Stimulated activated naive B cell treated with anti-CD40 and anti-IgM and Interleukin-4, amounts not matched to agents 10 μg/mL and 1 μg/mL and 100 μg/mL, for 72 hours (primary cell): ENCODE measurements around the gene CCDC80.
"Not testable (repeated sequence)": the region's sequence is repeated elsewhere in the genome, so short reads cannot be mapped to it uniquely, and the experiment has no call there.

ENCODE experiments used
- ATAC-seq, 2 donors: fragments of 150-1000 bp; cut with Tn5 transposase; replicated peaks; 2 replicates each; pipeline ENCODE4 v1.10.0; 2021; ENCODE audit warnings: moderate library complexity in 1 of 2
- DNase-seq: peaks from one replicate; pipeline ENCODE4 v3.0.0; 2021
- H3K27ac Mint-ChIP-seq: one replicate; pipeline ENCODE4 v1.8.0; 2022; ENCODE audit warnings: mild to moderate bottlenecking, mixed read lengths
- H3K27me3 Mint-ChIP-seq, 2 donors: one replicate each; pipeline ENCODE4 v1.8.0; 2022; ENCODE audit warnings: mixed read lengths in 2 of 2
- H3K36me3 Mint-ChIP-seq, 2 donors: one replicate each; pipeline ENCODE4 v1.8.0; 2022; ENCODE audit warnings: mixed read lengths in 2 of 2, mild to moderate bottlenecking in 1 of 2
- H3K4me1 Mint-ChIP-seq, 2 donors: one replicate each; pipeline ENCODE4 v1.8.0; 2022; ENCODE audit warnings: mixed read lengths in 2 of 2, mild to moderate bottlenecking in 1 of 2
- H3K4me3 Mint-ChIP-seq, 2 donors: one replicate each; pipeline ENCODE4 v1.8.0; 2022; ENCODE audit warnings: mild to moderate bottlenecking in 2 of 2, mixed read lengths in 2 of 2, moderate library complexity in 1 of 2
- H3K9me3 Mint-ChIP-seq, 2 donors: one replicate each; pipeline ENCODE4 v1.8.0; 2022; ENCODE audit warnings: mixed read lengths in 2 of 2, mild to moderate bottlenecking in 1 of 2

Gene CCDC80

GRCh38 chr3:112675349-112675748 is 34.4 kb upstream of the CCDC80 start:
- ATAC-seq (no peak), DNase-seq (no peak)
- Mint-ChIP-seq H3K27ac (no peak overlapping the region), H3K4me1 (peaks cover 23 to 32% of the 10 kb centered on the region in 2 donors), H3K36me3 (no peaks in the 10 kb centered on the region), H3K9me3 (no peaks in the 10 kb centered on the region), H3K27me3 (peaks cover 19 to 31% of the 10 kb centered on the region in 2 donors), H3K4me3 (no peak overlapping the region)

GRCh38 chr3:112672716-112673541 is 32.0 kb upstream of the CCDC80 start:
- H3K4me1 Mint-ChIP-seq = peaks cover 22 to 27% of the 10 kb centered on the region in 2 donors
- H3K27ac Mint-ChIP-seq = no peak overlapping the region
- peaks cover 31 to 35% of the 10 kb centered on the region in 2 donors for H3K27me3 Mint-ChIP-seq
- H3K36me3 Mint-ChIP-seq = no peaks in the 10 kb centered on the region
- no peak for DNase-seq
- no peak for ATAC-seq
- H3K9me3 Mint-ChIP-seq = no peaks in the 10 kb centered on the region
- no peak overlapping the region for H3K4me3 Mint-ChIP-seq

- Mint-ChIP-seq H3K4me1 (peaks cover 17 to 19% of the 10 kb centered on the region in 2 donors), H3K36me3 (no peaks in the 10 kb centered on the region), H3K27me3 (peaks cover 35 to 36% of the 10 kb centered on the region in 2 donors), H3K9me3 (no peaks in the 10 kb centered on the region), H3K4me3 (no peak overlapping the region), H3K27ac (no peak overlapping the region)
- DNase-seq = no peak
- no peak for ATAC-seq
Observed at GRCh38 chr3:112671930-112672715, 31.2 kb upstream of the CCDC80 start.

- Mint-ChIP-seq H3K4me3 (no peak overlapping the region), H3K36me3 (no peaks in the 10 kb centered on the region), H3K4me1 (peaks cover 6 to 7% of the 10 kb centered on the region in 2 donors), H3K27me3 (peaks cover 35 to 37% of the 10 kb centered on the region in 2 donors), H3K9me3 (no peaks in the 10 kb centered on the region), H3K27ac (no peak overlapping the region)
- no peak for DNase-seq
- no peak for ATAC-seq
Observed at GRCh38 chr3:112670824-112671223, 29.9 kb upstream of the CCDC80 start.

GRCh38 chr3:112667599-112667998 is 26.7 kb upstream of the CCDC80 start:
- no peak for DNase-seq
- H3K4me1 Mint-ChIP-seq = peaks cover 3 to 4% of the 10 kb centered on the region in 2 donors
- peaks cover 24 to 31% of the 10 kb centered on the region in 2 donors for H3K27me3 Mint-ChIP-seq
- no peaks in the 10 kb centered on the region for H3K36me3 Mint-ChIP-seq
- no peak overlapping the region for H3K27ac Mint-ChIP-seq
- ATAC-seq = no peak
- H3K4me3 Mint-ChIP-seq = no peak overlapping the region
- H3K9me3 Mint-ChIP-seq = no peaks in the 10 kb centered on the region

- H3K27ac Mint-ChIP-seq, H3K4me3 Mint-ChIP-seq, DNase-seq, H3K4me1 Mint-ChIP-seq, ATAC-seq, H3K36me3 Mint-ChIP-seq, H3K9me3 Mint-ChIP-seq: not testable (repeated sequence)
- peaks cover 26 to 28% of the 10 kb centered on the region in 2 donors for H3K27me3 Mint-ChIP-seq
Observed at GRCh38 chr3:112665009-112665408, 24.1 kb upstream of the CCDC80 start.

- Mint-ChIP-seq H3K4me3 (no peak overlapping the region), H3K27me3 (peaks cover 0 to 5% of the 10 kb centered on the region in 2 donors), H3K27ac (no peak overlapping the region), H3K4me1 (no peaks in the 10 kb centered on the region), H3K36me3 (no peaks in the 10 kb centered on the region), H3K9me3 (peaks cover 0 to 3% of the 10 kb centered on the region in 2 donors)
- DNase-seq = no peak
- no peak for ATAC-seq
Observed at GRCh38 chr3:112656043-112656442, 15.1 kb upstream of the CCDC80 start.

- ATAC-seq (no peak), DNase-seq (no peak)
- no peak overlapping the region for H3K27ac Mint-ChIP-seq
- no peaks in the 10 kb centered on the region for H3K4me1 Mint-ChIP-seq
- H3K36me3 Mint-ChIP-seq = no peaks in the 10 kb centered on the region
- peaks cover 0 to 5% of the 10 kb centered on the region in 2 donors for H3K27me3 Mint-ChIP-seq
- no peak overlapping the region for H3K4me3 Mint-ChIP-seq
- H3K9me3 Mint-ChIP-seq = peaks cover 0 to 2% of the 10 kb centered on the region in 2 donors
Observed at GRCh38 chr3:112654979-112655378, 14.0 kb upstream of the CCDC80 start.

GRCh38 chr3:112654492-112654891 is 13.5 kb upstream of the CCDC80 start:
- Mint-ChIP-seq H3K27me3 (peaks cover 0 to 5% of the 10 kb centered on the region in 2 donors), H3K4me1 (peaks cover 2 to 3% of the 10 kb centered on the region in 2 donors), H3K27ac (no peak overlapping the region), H3K9me3 (peaks cover 0 to 2% of the 10 kb centered on the region in 2 donors), H3K4me3 (no peak overlapping the region), H3K36me3 (no peaks in the 10 kb centered on the region)
- no peak for ATAC-seq
- no peak for DNase-seq

- DNase-seq = no peak
- Mint-ChIP-seq H3K9me3 (peaks cover 0 to 2% of the 10 kb centered on the region in 2 donors), H3K27ac (no peak overlapping the region)
Observed at GRCh38 chr3:112653881-112654300, 12.9 kb upstream of the CCDC80 start.

GRCh38 chr3:112653209-112653871 is 12.4 kb upstream of the CCDC80 start:
- ATAC-seq = no peak

More at GRCh38 chr3:112653881-112654300, 12.9 kb upstream of the CCDC80 start:
- Mint-ChIP-seq H3K4me1 (peaks cover 4 to 8% of the 10 kb centered on the region in 2 donors), H3K36me3 (no peaks in the 10 kb centered on the region), H3K4me3 (no peak overlapping the region), H3K27me3 (peaks cover 0 to 5% of the 10 kb centered on the region in 2 donors)
- no peak for ATAC-seq

GRCh38 chr3:112651516-112651915 is 10.6 kb upstream of the CCDC80 start:
- no peaks in the 10 kb centered on the region for H3K9me3 Mint-ChIP-seq
- DNase-seq (no peak), ATAC-seq (no peak)
- H3K4me1 Mint-ChIP-seq = peaks cover 8 to 19% of the 10 kb centered on the region in 2 donors
- H3K36me3 Mint-ChIP-seq = no peaks in the 10 kb centered on the region
- H3K4me3 Mint-ChIP-seq = no peak overlapping the region
- H3K27ac Mint-ChIP-seq = no peak overlapping the region
- peaks cover 3 to 13% of the 10 kb centered on the region in 2 donors for H3K27me3 Mint-ChIP-seq

More at GRCh38 chr3:112653209-112653871, 12.4 kb upstream of the CCDC80 start:
- Mint-ChIP-seq H3K27ac (no peak overlapping the region), H3K9me3 (peaks cover 0 to 2% of the 10 kb centered on the region in 2 donors), H3K4me1 (peaks cover 8 to 14% of the 10 kb centered on the region in 2 donors), H3K4me3 (no peak overlapping the region), H3K36me3 (no peaks in the 10 kb centered on the region), H3K27me3 (peaks cover 0 to 5% of the 10 kb centered on the region in 2 donors)
- DNase-seq = no peak

- no peak for ATAC-seq
- no peak overlapping the region for H3K4me3 Mint-ChIP-seq
- no peaks in the 10 kb centered on the region for H3K36me3 Mint-ChIP-seq
- H3K27me3 Mint-ChIP-seq = peaks cover 7 to 17% of the 10 kb centered on the region in 2 donors
- H3K9me3 Mint-ChIP-seq = no peaks in the 10 kb centered on the region
- no peak for DNase-seq
- peaks cover 8 to 19% of the 10 kb centered on the region in 2 donors for H3K4me1 Mint-ChIP-seq
- H3K27ac Mint-ChIP-seq = no peak overlapping the region
Observed at GRCh38 chr3:112651071-112651470, 10.1 kb upstream of the CCDC80 start.

GRCh38 chr3:112650482-112650881 is 9.5 kb upstream of the CCDC80 start:
- Mint-ChIP-seq H3K36me3 (no peaks in the 10 kb centered on the region), H3K27me3 (peaks cover 7 to 17% of the 10 kb centered on the region in 2 donors), H3K4me1 (peaks cover 8 to 19% of the 10 kb centered on the region in 2 donors), H3K4me3 (no peak overlapping the region), H3K9me3 (no peaks in the 10 kb centered on the region), H3K27ac (no peak overlapping the region)
- ATAC-seq (no peak), DNase-seq (no peak)
